ENCODE data around the gene RNF157.

- TF ChIP-seq POLR2AphosphoS5 (IDR thresholded peaks at IDR 0.05) (no peak), POLR2A (IDR thresholded peaks at IDR 0.05) (no peak), CTCF (IDR thresholded peaks at IDR 0.05) (no peak)
Measured at GRCh38 chr17:76120658-76121008, 119.7 kb downstream of the RNF157 start.
